DMS153 (cell line): ENCODE data around the gene SRM.
A peak's percentile ranks its signal among the peaks of the same experiment; 100 is the strongest.
"Not testable (repeated sequence)": the region's sequence is repeated elsewhere in the genome, so short reads cannot be mapped to it uniquely, and the experiment has no call there.

Source experiments
- DNase-seq: peaks from one replicate; lab custom pipeline; 2025; lab: John Stamatoyannopoulos, UW

The SRM gene

DNA sequence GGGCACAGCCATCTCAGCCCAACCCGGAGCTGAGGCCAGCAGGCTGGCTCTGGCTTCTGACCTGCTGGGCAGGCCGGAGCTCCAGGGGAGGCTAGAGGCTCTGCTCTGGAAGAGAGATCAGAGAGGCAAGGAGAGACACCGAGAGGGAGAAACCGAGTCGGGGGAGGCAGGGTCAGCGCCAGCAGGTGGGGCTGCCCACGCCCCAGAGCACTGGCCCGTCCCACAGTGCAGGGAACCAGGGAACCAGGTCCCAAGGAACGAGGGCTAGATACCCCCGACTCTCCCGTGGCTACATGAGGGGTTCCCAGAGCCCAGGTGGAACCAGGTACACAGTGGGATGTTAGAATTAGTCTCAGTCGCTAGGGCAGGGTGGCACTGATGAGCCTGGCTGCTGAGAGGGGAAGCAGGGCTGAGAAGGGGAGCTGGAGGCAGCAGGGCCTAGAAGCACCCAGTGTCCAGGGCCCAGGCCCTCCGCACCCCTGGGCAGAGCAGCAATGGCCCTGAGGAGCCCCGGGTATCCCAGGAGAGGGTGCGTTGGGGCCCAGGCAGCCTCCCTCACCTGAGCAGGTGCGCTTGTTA lies 14.9 kb downstream of the SRM start:
- DNase-seq: no peak

- no peak for DNase-seq
Observed at GRCh38 chr1:11044086-11044848, 15.6 kb downstream of the SRM start.

DNA sequence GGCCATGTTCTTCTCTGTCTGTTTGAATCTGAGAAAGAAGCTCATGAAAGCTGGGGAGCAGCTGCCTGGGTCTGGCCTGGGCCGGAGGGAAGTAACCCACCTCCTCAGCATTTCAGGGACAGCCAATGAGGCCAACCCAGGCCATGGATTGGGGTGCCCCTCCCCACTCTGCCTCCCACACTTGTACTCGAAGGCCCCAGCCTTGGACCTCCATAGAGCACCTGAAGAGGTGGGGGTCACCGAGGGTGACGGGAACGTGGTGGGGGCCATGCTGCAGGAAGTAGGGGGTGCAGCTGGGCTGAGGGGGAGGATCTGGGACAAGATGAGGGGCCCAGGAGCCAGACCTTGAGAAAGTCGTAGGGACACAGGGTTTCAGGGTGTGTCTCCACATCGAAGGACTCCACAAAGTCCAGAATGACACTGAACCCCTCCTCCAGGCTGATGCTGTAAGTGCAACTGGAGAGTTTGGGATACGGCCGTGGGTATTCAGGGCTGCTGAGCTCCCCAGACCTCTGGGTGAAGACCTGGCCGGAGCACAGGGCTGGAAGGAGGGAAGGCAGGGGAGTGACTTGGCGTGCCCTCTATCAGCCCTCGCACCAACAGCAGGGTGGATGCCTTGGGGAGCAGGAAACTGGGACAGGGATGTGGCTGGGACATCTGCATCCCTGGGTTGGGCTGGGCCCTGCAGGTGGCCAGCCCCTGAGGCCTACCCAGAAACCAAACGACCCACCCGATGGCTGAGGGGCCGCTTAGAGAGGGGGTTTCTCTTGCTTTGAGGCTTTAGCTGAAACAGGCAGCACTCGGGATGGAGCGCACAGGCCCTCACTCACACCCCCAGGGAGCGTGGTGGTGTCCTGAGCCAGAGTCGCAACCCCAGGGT lies 16.6 kb downstream of the SRM start:
- no peak for DNase-seq

- no peak for DNase-seq
Observed at GRCh38 chr1:11042065-11042464, 17.8 kb downstream of the SRM start.

DNA sequence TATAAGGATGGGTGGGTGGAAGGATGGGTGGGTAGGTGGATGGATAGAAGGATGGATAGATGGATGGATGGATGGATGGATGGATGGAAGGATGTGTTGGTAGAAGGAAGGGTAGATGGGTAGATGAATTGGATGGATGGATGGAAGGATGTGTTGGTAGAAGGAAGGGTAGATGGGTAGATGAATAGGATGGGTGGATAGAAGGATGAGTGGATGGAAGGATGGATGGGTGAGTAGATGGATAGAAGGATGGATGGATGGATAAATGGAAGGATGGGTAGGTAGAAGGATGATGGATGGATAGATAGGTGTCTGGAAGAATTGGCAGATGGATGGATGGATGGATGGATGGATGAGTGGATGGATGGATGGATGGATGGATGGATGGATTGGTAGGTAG lies 18.8 kb downstream of the SRM start:
- no peak for DNase-seq

DNA sequence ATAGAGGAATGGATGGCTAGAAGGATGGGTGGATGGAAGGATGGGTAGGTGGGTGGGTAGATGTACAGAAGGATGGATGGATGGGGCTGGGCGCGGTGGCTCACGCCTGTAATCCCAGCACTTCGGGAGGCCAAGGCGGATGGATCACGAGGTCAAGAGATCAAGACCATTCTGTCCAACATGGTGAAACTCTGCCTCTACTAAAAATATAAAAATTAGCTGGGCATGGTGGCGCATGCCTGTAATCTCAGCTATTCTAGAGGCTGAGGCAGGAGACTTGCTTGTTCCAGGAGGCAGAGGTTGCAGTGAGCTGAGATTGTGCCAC lies 19.8 kb downstream of the SRM start:
- not testable (repeated sequence) for DNase-seq

GRCh38 chr1:11039351-11040104 lies 20.3 kb downstream of the SRM start:
- no peak for DNase-seq

DNA sequence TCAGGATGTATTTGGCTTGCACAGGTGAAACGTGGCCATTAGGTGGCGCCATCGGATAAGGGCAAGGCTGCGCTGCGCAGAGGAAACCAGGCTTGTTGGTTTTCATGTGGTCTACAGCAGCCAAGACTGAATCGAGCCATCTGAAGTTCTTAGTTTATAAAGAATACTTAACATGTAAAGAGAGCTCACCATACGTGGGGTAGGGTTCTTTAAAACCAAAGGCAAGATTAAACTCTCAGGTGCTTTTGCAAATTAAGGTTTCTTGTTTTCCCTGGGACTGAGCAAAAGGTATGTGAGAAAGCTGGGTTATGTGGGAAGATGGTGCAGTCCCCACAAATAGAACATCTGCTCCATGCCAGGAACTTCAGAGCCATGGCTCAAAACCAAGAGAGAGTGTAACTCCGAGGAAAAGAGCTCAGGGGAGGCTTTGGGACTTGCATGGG lies 22.1 kb downstream of the SRM start:
- DNase-seq: peak; percentile 84

DNA sequence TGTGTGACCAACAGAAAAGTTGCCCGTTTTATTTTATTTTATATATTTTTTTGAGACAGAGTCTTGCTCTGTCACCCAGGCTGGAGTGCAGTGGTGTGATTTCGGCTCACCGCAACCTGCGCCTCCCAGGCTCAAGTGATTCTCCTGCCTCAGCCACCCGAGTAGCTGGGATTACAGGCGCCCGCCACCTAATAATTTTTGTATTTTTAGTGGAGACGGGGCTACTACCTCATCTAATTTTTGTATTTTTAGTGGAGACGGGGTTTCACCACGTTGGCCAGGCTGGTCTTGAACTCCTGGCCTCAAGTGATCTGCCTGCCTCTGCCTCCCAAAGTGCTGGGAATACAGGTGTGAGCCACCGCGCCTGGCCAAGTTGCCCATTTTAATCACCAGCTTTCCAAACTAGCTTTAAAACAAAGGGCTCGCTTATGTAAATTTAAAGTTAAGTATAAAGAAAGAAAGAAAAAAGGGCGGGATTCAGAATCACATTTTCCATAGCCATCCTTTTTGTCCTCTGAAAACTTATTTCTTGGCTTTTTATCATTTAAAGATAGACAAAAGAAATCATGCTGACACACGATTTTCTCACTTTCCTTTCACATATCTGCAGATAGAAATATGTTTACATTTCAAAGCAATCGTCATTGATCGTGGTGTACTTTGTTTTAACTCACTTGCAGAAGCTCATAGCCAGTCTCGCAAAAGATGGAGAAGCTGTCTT lies 22.6 kb downstream of the SRM start:
- DNase-seq: not testable (repeated sequence)

DNA sequence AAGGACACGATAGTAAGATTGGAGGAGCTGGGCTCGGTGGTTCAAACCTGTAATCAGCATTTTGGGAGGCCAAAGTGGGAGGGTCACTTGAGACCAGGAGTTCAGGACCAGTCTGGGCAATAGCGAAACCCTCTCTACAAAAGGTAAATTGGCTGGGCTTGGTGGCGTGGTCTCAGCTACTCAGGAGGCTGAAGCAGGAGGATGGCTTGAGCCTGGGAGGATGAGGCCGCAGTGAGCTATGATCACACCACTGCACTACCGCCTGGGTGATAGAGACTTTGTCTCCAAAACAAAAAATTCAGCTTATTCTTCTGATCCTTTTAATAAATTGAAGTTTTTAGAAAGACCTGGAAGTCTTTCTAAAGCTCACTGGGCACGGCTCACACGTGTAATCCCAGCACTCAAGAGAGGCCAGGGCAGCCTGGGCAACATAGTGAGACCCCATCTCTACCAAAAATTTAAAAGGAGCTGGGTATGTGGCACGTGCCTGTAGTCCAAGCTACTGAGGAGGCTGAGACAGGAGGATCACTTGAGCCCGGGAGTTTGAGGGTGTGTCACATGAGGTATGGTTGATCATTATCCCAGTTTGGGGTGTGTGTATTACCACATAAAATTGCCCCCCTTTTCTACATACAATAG lies 28.1 kb downstream of the SRM start:
- DNase-seq: no peak

- no peak for DNase-seq
Observed at GRCh38 chr1:11030865-11031264, 29.0 kb downstream of the SRM start.

DNA sequence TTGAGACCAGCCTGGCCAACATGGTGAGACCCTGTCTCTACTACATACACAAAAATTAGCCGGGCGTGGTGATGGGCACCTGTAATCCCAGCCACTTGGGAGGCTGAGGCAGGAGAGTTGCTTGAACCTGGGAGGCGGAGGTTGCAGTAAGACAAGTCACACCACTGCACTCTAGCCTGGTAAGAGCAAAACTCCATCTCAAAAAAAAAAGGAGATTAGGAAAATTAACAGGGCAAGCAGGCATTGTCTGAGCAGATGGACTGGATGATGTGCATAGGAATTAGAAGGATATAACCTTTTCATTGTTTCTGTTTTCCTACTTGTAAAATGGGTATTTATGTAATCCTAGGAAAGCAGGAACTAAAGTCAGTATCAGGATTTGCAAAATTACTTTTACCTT lies 31.8 kb downstream of the SRM start:
- DNase-seq: no peak

DNA sequence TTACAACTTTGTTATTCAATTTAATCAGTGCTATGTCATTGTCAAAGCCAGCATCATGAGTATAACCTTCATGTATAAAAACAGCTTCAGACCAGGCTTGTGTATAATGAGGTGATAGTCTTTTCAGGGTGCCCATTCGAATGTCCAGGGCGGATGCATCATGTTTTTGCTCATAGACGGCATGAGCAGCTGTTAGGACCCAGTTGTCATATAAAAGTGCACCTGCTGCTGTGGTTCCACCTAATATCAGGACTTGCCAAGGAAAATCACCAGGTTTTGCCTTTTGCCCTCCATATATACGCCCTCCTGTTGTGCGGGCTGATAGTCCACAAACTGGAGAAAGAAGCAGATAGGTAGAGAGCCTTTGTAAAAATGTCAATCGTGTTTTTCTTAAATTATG lies 32.5 kb downstream of the SRM start:
- DNase-seq: no peak

GRCh38 chr1:11026903-11027302 lies 32.9 kb downstream of the SRM start:
- no peak for DNase-seq

GRCh38 chr1:11026052-11026451 lies 33.8 kb downstream of the SRM start:
- DNase-seq: no peak

GRCh38 chr1:11025618-11026017 lies 34.2 kb downstream of the SRM start:
- DNase-seq: no peak

DNA sequence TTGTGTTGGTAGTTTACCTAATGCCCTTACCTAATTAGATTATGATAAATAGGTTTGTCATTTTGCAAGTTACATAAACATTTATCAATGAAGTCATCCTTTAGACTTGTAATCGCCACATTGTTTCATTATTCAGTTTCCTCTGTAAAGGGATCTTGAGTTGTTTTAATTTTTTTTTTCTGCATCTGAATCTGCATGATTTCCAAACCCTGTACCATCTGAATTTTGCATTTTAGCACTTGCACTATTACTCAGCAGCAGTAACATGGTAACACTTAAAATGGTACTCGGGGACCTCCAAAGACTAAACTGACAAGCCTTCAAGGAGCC lies 35.0 kb downstream of the SRM start:
- no peak for DNase-seq

DNA sequence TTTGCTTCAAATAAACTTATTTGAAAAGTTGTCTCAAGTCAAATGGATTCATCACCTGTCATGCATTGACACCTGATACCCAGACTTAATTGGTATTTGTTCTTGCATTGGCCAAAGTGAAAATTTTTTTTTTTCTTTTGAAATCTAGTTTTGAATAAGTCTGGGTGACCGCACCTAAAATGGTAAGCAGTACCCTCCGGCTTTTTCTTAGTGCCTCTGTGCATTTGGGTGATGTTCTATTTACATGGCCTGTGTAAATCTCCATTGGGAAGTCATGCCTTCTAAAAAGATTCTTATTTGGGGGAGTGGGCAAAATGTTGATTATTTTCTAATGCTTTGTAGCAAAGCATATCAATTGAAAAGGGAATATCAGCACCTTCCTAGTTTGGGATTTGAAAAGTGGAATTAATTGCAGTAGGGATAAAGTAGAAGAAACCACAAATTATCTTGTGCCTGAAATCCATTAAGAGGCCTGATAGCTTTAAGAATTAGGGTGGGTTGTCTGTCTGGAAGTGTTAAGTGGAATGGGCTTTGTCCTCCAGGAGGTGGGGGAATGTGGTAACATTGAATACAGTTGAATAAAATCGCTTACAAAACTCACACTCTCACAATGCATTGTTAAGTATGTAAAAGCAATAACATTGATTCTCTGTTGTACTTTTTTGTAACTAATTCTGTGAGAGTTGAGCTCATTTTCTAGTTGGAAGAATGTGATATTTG lies 35.5 kb downstream of the SRM start:
- DNase-seq: no peak

GRCh38 chr1:11023201-11023600 lies 36.6 kb downstream of the SRM start:
- DNase-seq: no peak

GRCh38 chr1:11019971-11020370 lies 39.8 kb downstream of the SRM start:
- no peak for DNase-seq

DNA sequence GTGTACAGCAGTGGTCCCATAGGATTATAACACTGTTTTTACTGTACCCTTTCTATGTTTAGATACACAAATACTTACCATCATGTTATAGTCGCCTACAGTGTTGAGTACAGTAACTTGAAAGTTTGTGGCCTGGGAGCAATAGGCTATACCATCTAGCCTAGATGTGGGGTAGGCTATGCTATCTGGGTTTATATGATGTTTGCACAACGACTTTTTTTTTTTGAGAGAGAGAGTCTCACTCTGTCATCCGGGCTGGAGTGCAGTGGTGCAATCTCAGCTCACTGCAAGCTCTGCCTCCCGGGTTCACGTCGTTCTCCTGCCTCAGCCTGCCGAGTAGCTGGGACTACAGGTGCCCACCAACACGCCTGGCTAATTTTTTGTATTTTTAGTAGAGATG lies 40.5 kb downstream of the SRM start:
- DNase-seq: not testable (repeated sequence)
